AG04450 (cell line): Measurements from ENCODE around the gene RUFY3. TPM values are rescaled to one million over a fixed set of nuclear protein-coding genes. Genes with fewer than 3 reads are reported as not detected.
"Not testable (repeated sequence)": the region's sequence is repeated elsewhere in the genome, so short reads cannot be mapped to it uniquely, and the experiment has no call there.

ENCODE experiments used
- CTCF ChIA-PET: fragments of 300-600, 350-600 bp; formaldehyde crosslinking; extraction: SDS; loops from one replicate; lab custom pipeline; 2022; ENCODE audit warnings: antibody characterized with exemption, inconsistent platforms; lab: Charles Lee
- POLR2A ChIA-PET: fragments of 350-600 bp; formaldehyde crosslinking; extraction: SDS; loops from one replicate; lab custom pipeline; 2021; ENCODE audit warnings: antibody characterized with exemption, inconsistent platforms; lab: Yijun Ruan, JAX
- DNase-seq: peaks from one replicate; pipeline ENCODE4 v3.0.0-alpha.2; 2011; ENCODE audit warnings: low read depth, low spot score
- H3K27ac ChIP-seq: one replicate; pipeline ENCODE4 v1.5.1; 2012; ENCODE audit warnings: low read depth, low read length, control low read depth
- H3K27me3 ChIP-seq: one replicate; pipeline ENCODE4 v1.6.0; 2012; ENCODE audit warnings: low read length; ENCODE audit not compliant: control insufficient read depth, insufficient read depth
- H3K4me3 ChIP-seq: 2 replicates; pipeline ENCODE4 v1.5.1; 2011; ENCODE audit warnings: mild to moderate bottlenecking, low read depth, low read length, control low read depth
- H3K9me3 ChIP-seq: 2 replicates; pipeline ENCODE4 v1.5.1; 2012; ENCODE audit warnings: low read length; ENCODE audit not compliant: control insufficient read depth, insufficient read depth
- polyA plus RNA-seq: library from polyadenylated mRNA; depleted of rRNA; stranded (reverse); fragments of >200 nt; gene quantifications from 2 replicates; pipeline ENCODE4 v1.2.3, GENCODE V29; 2011
- TF ChIP-seq, protein P1 (sequence below): IDR thresholded peaks from 2 replicates; pipeline ENCODE4 v1.5.1; 2011; ENCODE audit warnings: low read depth, low read length, control low read depth, inconsistent platforms

Gene RUFY3
- polyA plus RNA-seq, 1 experiment = 57.9 TPM

DNA sequence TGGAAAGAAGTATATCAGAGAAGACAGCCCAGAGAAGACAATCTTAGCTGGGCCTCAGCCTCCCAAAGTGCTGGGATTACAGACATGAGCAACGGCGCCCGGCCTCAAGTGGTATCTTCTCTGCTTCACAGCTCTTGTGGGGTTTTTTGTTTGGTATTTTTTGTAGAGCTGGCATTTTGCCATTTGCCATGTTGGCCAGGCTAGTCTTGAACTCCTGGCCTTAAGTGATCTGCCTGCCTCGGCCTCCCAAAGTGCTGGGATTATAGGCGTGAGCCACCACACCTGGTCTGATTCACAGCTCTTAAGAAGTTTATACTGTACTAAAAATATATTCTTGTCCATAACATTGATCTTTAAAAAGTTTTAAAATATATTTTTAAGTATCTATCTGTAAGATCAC is 21.1 kb upstream of the RUFY3 start:
- no peak for DNase-seq
- no peaks in the 10 kb centered on the region for H3K27me3 ChIP-seq
- no peaks in the 10 kb centered on the region for H3K9me3 ChIP-seq
- TF ChIP-seq, protein P1, sequence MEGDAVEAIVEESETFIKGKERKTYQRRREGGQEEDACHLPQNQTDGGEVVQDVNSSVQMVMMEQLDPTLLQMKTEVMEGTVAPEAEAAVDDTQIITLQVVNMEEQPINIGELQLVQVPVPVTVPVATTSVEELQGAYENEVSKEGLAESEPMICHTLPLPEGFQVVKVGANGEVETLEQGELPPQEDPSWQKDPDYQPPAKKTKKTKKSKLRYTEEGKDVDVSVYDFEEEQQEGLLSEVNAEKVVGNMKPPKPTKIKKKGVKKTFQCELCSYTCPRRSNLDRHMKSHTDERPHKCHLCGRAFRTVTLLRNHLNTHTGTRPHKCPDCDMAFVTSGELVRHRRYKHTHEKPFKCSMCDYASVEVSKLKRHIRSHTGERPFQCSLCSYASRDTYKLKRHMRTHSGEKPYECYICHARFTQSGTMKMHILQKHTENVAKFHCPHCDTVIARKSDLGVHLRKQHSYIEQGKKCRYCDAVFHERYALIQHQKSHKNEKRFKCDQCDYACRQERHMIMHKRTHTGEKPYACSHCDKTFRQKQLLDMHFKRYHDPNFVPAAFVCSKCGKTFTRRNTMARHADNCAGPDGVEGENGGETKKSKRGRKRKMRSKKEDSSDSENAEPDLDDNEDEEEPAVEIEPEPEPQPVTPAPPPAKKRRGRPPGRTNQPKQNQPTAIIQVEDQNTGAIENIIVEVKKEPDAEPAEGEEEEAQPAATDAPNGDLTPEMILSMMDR = no peak
- ChIA-PET POLR2A (no interaction called here), CTCF (interaction anchor here (0.9 to 1.5 kb wide), 4 partner anchors 12 to 310 kb away, joined by 3 to 5 read pairs (median 4); partner anchors contain the start of gene UTP3)
- H3K4me3 ChIP-seq = no peak overlapping the region
- no peak overlapping the region for H3K27ac ChIP-seq

DNA sequence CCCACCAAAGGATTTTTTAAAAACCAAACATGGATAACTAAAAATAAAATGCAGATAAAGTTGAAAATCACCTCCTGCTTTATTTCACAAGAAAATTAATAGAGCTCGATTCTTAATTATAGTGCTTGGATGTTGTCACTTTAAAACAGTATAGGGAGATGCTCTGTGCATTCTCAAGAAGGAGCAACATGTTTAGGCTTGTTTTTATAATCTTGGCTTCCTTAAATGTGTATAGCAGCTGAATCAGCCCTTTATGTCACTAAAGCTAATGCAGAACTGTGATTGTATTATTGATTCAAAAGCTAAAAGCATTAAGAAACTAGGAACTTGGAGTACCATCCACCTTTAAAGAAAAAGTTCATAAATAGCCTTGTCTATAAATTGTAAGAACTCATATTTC is 20.5 kb upstream of the RUFY3 start:
- CTCF ChIA-PET = interaction anchor here (1.1 to 1.5 kb wide), 4 partner anchors 11 to 309 kb away, joined by 3 to 5 read pairs (median 4); partner anchors contain the start of gene UTP3
- no peak overlapping the region for H3K27ac ChIP-seq

DNA sequence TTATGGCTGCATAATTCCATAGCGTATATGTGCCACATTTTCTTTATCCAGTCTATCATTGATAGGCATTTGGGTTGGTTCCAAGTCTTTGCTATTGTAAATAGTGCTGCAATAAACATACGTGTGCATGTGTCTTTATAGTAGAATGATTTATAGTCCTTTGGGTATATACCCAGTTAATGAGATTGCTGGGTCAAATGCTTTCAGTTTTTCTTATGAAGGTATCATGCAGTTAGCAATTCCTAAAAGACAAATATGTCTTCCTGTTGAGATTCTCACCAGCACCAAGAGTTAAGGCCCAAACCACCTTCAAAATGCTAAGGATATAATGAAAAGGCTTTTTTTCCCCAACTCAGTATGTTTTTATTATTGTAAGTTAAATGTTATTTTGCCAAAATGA is 19.2 kb upstream of the RUFY3 start:
- H3K27me3 ChIP-seq, POLR2A ChIA-PET, H3K9me3 ChIP-seq, H3K27ac ChIP-seq, DNase-seq, H3K4me3 ChIP-seq: not testable (repeated sequence)
- CTCF ChIA-PET = interaction anchor here (0.6 kb wide), 1 partner anchor 16 kb away, joined by 6 read pairs; no protein-coding TSS in a partner anchor

More for the DNA sequence above, 20.5 kb upstream of the RUFY3 start:
- DNase-seq = no peak
- H3K9me3 ChIP-seq = no peaks in the 10 kb centered on the region
- no peak overlapping the region for H3K4me3 ChIP-seq
- no peaks in the 10 kb centered on the region for H3K27me3 ChIP-seq
- TF ChIP-seq, protein P1 = no peak
- POLR2A ChIA-PET = no interaction called here

DNA sequence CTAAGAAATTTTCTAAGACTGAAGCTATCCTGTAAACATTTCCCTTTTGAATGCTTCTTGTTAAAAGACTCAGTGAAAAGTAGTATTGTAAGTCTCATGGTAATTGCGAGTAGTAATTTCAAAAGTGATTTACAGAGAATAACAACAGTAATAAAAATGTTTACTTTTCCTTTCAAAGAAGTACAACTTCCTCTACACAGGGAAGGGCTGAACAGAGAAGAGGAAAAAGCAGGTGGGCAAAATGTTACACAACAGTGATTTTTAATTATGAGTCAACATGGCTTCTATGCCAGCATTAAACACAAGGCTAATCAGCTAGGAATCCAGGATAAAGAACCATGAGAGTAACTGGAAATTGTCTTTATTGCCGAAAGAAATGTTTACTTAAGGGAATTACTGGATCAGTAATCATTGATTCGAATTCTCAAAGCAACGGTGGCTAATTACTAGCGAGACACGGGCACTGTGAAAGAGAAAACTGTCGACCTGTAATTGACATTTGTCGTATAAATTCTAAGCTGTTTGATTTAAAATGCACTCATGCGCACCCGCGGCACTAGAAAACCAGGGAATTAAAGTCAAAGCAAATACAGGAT is 18.0 kb upstream of the RUFY3 start:
- TF ChIP-seq, protein P1 = no peak
- peak overlapping the region; percentile 77 for H3K4me3 ChIP-seq
- ChIA-PET POLR2A (interaction anchor here (1.0 to 3.5 kb wide), 2 partner anchors 16 to 18 kb away, joined by 5 to 13 read pairs; partner anchors contain the start of genes RUFY3 and UTP3), CTCF (interaction anchor here (0.5 to 2.8 kb wide), 16 partner anchors 10 to 650 kb away, joined by 3 to 30 read pairs (median 4); partner anchors contain the start of genes RUFY3 and UTP3)
- H3K27ac ChIP-seq = peak overlapping the region; percentile 97
- DNase-seq = peak; percentile 51
- no peaks in the 10 kb centered on the region for H3K27me3 ChIP-seq
- H3K9me3 ChIP-seq = no peaks in the 10 kb centered on the region

DNA sequence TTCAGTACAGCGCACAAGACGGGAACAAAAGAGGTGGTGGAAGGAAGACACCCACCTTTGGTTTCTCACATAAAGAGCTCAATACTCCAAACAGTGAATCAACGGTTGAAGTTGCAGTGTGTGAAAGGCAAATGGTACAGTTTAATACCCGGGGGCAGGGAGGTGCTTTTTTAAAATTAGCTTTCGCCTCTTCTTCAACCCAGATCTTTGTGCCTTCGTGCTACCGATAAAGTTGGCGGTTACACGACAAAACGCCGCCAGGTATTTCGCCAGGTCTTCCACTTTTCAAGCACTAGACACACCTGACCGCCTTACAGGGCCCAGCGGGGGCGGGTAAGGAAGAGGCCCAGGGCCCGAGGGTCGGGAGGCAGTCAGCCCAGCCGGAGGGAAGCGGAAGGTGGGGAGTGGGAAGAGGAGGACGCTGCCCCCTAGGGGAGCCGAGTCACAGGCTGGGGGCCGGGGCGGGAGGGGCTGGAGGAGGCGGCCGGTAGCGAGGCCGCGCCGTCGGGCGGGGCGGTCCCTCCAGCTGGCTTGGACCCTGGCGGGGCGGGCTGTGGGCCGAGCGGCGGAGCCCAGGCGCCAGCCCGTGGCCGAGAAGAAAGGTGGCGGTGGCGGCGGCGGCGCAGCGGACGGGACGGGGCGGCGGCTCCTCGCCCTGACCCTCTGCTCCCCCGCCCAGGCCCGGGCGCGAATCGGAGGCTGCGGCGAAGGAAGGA is 17.4 kb upstream of the RUFY3 start:
- ChIA-PET POLR2A (interaction anchor here (0.6 to 3.5 kb wide), 6 partner anchors 16 to 263 kb away, joined by 3 to 13 read pairs (median 5); partner anchors contain the start of genes RUFY3 and UTP3), CTCF (interaction anchor here (0.5 to 2.8 kb wide), 17 partner anchors 10 to 650 kb away, joined by 3 to 30 read pairs (median 4); partner anchors contain the start of genes RUFY3 and UTP3)
- Histone ChIP-seq H3K9me3 (no peaks in the 10 kb centered on the region), H3K27me3 (no peaks in the 10 kb centered on the region), H3K27ac (peak overlapping the region; percentile 97), H3K4me3 (peak overlapping the region; percentile 77)
- TF ChIP-seq, protein P1 = peak; percentile 40
- DNase-seq = no peak
